SK-N-SH (cell line): ENCODE results near the gene CEP120. TPM values are rescaled to one million over a fixed set of nuclear protein-coding genes. Genes with fewer than 3 reads are reported as not detected.

Source experiments
- CTCF ChIA-PET: fragments of 300-600, 350-600 bp; formaldehyde crosslinking; extraction: SDS; loops from one replicate; lab custom pipeline; 2021; lab: Yijun Ruan, JAX
- POLR2A ChIA-PET: fragments of 350-600 bp; sonication (Branson Sonifier 250); formaldehyde crosslinking; extraction: SDS; loops from one replicate; lab custom pipeline; 2020; ENCODE audit warnings: antibody characterized with exemption, inconsistent platforms; lab: Yijun Ruan, JAX
- DNase-seq: peaks from one replicate; pipeline ENCODE4 v3.0.0; 2012
- H2AFZ ChIP-seq: fragments of 200-600 bp; sonication (generic); 2 replicates; pipeline ENCODE4 v1.8.1; 2016; ENCODE audit warnings: antibody characterized with exemption, mild to moderate bottlenecking, low read depth
- H3F3A ChIP-seq: fragments of 200-600 bp; sonication (generic); replicated peaks from 2 replicates; pipeline ENCODE3; 2016; ENCODE audit warnings: antibody characterized with exemption, mild to moderate bottlenecking; ENCODE audit not compliant: insufficient read depth
- H3K27ac ChIP-seq, 2 experiments: fragments of 200-500 bp in 1 of 2; fragments of 200-600 bp in 1 of 2; sonication (Bioruptor generic) in 1 of 2; sonication (generic), shearing (Covaris generic) in 1 of 2; 2 replicates each; pipeline versions ENCODE4 v1.5.1 to v1.6.1; 2014 to 2016; ENCODE audit warnings: low read depth in 2 of 2, inconsistent platforms in 1 of 2, low read length in 1 of 2, mild to moderate bottlenecking in 1 of 2, mixed read lengths in 1 of 2
- H3K27me3 ChIP-seq: fragments of 200-600 bp; sonication (generic), shearing (Covaris generic); 2 replicates; pipeline ENCODE4 v1.6.1; 2016; ENCODE audit warnings: mixed run types; ENCODE audit not compliant: insufficient read depth
- H3K36me3 ChIP-seq, 2 experiments: fragments of 200-500 bp in 1 of 2; fragments of 200-600 bp in 1 of 2; sonication (Bioruptor generic) in 1 of 2; sonication (generic) in 1 of 2; replicated peaks in 1 of 2; 2 replicates each; pipeline versions ENCODE3 to v1.5.1; 2014 to 2016; ENCODE audit warnings: low read length in 1 of 2, mild to moderate bottlenecking in 1 of 2; ENCODE audit not compliant: insufficient read depth in 2 of 2, control insufficient read depth in 1 of 2
- H3K4me1 ChIP-seq, 2 experiments: fragments of 200-500 bp in 1 of 2; fragments of 200-600 bp in 1 of 2; sonication (Bioruptor generic) in 1 of 2; sonication (generic), shearing (Covaris generic) in 1 of 2; 2 replicates each; pipeline versions ENCODE4 v1.5.1 to v1.6.1; 2014 to 2016; ENCODE audit warnings: low read depth in 1 of 2, low read length in 1 of 2, mixed run types in 1 of 2; ENCODE audit not compliant: insufficient read depth in 2 of 2, control insufficient read depth in 1 of 2
- H3K4me2 ChIP-seq: fragments of 200-600 bp; sonication (generic), shearing (Covaris generic); 2 replicates; pipeline ENCODE4 v1.6.1; 2017; ENCODE audit warnings: mixed run types
- H3K4me3 ChIP-seq, 2 experiments: fragments of 200-500 bp in 1 of 2; fragments of 200-600 bp in 1 of 2; sonication (Bioruptor generic) in 1 of 2; sonication (generic), shearing (Covaris generic) in 1 of 2; 2 replicates each; pipeline versions ENCODE4 v1.5.1 to v1.8.1; 2014 to 2016; ENCODE audit warnings: low read depth in 2 of 2, inconsistent platforms in 1 of 2, low read length in 1 of 2, mild to moderate bottlenecking in 1 of 2, mixed read lengths in 1 of 2, moderate library complexity in 1 of 2
- H3K79me2 ChIP-seq: fragments of 200-600 bp; sonication (generic); 2 replicates; pipeline ENCODE4 v1.8.1; 2017; ENCODE audit warnings: mild to moderate bottlenecking; ENCODE audit not compliant: insufficient read depth
- H3K9ac ChIP-seq: fragments of 200-600 bp; sonication (generic); 2 replicates; pipeline ENCODE4 v1.6.1; 2017; ENCODE audit warnings: mixed run types
- H3K9me2 ChIP-seq: fragments of 200-600 bp; sonication (generic); 2 replicates; pipeline ENCODE4 v1.6.1; 2017; ENCODE audit warnings: mixed run types
- H3K9me3 ChIP-seq: fragments of 200-600 bp; sonication (generic); 2 replicates; pipeline ENCODE4 v1.6.1; 2017; ENCODE audit warnings: mixed run types, mild to moderate bottlenecking, moderate library complexity
- H4K20me1 ChIP-seq: fragments of 200-600 bp; sonication (generic); 2 replicates; pipeline ENCODE4 v1.6.1; 2017; ENCODE audit warnings: mild to moderate bottlenecking, mixed run types; ENCODE audit not compliant: insufficient read depth
- EP300 ChIP-seq, 2 experiments: IDR thresholded peaks; 2 replicates each; pipeline versions ENCODE4 v1.4.0 to v1.6.1; 2012; ENCODE audit warnings: borderline replicate concordance in 1 of 2, low read depth in 1 of 2, low read length in 1 of 2
- NRF1 ChIP-seq: IDR thresholded peaks from 2 replicates; pipeline ENCODE4 v1.6.1; 2012; ENCODE audit warnings: low read depth, mild to moderate bottlenecking, low read length
- RAD21 ChIP-seq: IDR thresholded peaks from 2 replicates; pipeline ENCODE4 v1.6.1; 2012; ENCODE audit warnings: mild to moderate bottlenecking, low read length
- SMC3 ChIP-seq: IDR thresholded peaks from 2 replicates; pipeline ENCODE4 v1.6.1; 2012; ENCODE audit warnings: low read depth, low read length, improper control_type of control experiment
- TAF1 ChIP-seq: IDR thresholded peaks from 2 replicates; pipeline ENCODE4 v1.6.1; 2012; ENCODE audit warnings: low read depth, mild to moderate bottlenecking, low read length, moderate library complexity, borderline replicate concordance
- TCF12 ChIP-seq: IDR thresholded peaks from 2 replicates; pipeline ENCODE4 v1.4.0; 2012
- TEAD4 ChIP-seq: IDR thresholded peaks from 2 replicates; pipeline ENCODE4 v1.4.0; 2012; ENCODE audit warnings: mild to moderate bottlenecking, borderline replicate concordance; ENCODE audit not compliant: insufficient read depth
- WGBS: methylation state at CpG from one replicate; pipeline ENCODE4 v1.1.6; 2017; ENCODE audit warnings: low lambda C conversion rate; 5-methylcytosine and 5-hydroxymethylcytosine counted together
- polyA plus RNA-seq, 3 experiments: library from polyadenylated mRNA; depleted of rRNA; stranded (reverse); fragments of >200 nt; gene quantifications; 2 replicates each; pipeline ENCODE4 v1.2.3, GENCODE V29; 2012
- TF ChIP-seq, protein P1 (sequence below): fragments of 200-600 bp; sonication (generic); IDR thresholded peaks from 2 replicates; pipeline ENCODE4 v1.6.1; 2017; ENCODE audit warnings: antibody characterized with exemption, mild to moderate bottlenecking, moderate library complexity
- TF ChIP-seq, protein P2 (sequence below): fragments of 150-350 bp; IDR thresholded peaks from 2 replicates; pipeline ENCODE4 v1.6.1; 2017; ENCODE audit warnings: antibody characterized with exemption, low read length, low read depth, borderline replicate concordance

The CEP120 gene
- polyA plus RNA-seq, 1 of the 3 experiments (the other 2 are of a cell fraction), result 5.0 TPM

DNA sequence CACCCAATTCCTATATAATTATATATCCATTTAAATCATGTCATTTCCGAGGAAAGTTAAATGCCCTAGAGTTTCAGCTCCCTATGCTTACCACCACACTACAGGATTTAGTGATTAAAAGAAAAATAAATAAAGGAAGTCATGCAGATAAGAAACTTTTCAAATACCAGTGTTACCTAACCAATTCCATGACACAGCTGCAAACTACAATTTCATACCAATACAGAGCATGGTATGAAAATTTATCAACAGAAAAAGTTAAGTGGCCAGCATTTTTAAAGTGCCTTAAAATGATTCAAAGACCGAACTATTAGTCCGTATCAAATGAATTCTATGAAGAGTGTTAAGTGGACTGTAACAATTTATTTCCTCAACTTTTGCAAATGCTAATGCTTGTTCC lies 35.9 kb downstream of the CEP120 start:
- Histone ChIP-seq H3K9ac (no peak overlapping the region), H3F3A (no peaks in the 10 kb centered on the region), H3K4me1 (no peaks in the 10 kb centered on the region), H3K79me2 (no peaks in the 10 kb centered on the region), H2AFZ (no peak overlapping the region), H3K4me2 (no peak overlapping the region), H4K20me1 (no peaks in the 10 kb centered on the region), H3K27ac (no peak overlapping the region), H3K27me3 (no peaks in the 10 kb centered on the region), H3K9me2 (no peaks in the 10 kb centered on the region), H3K36me3 (peaks cover 75 to 80% of the 10 kb centered on the region in 2 experiments), H3K9me3 (no peaks in the 10 kb centered on the region)
- ChIA-PET CTCF (interaction anchor here (1.5 kb wide), 1 partner anchor 871 kb away, joined by 4 read pairs; no protein-coding TSS in a partner anchor), POLR2A (no interaction called here)
- DNase-seq, result no peak
- no peak for TF ChIP-seq TEAD4
- TF ChIP-seq, all 33 proteins: peak for 0
- 97% methylated on average over 3 of the region's 3 CpGs for WGBS
- H3K4me3 ChIP-seq, result no peak overlapping the region

DNA sequence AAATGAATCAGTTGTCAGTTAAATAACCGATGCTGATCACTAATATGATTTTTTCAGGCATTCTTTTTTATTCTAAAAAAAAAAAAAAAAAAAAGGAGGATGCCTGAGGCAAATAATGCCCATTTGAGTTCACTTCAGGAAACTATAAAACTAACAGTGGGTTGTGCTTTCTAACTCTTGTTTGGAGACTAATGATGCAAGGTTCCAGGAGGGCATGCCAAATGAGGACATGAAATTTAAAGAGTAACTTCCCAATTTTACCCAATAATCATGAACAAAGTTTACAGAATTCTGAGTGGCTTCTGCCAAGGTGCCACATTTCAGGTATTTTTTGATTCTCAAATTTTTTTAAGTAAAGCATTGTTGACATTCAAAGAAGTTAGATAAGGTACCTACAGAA lies 41.0 kb downstream of the CEP120 start:
- 39% methylated on average over 1 of the region's 1 CpG for WGBS
- ChIA-PET POLR2A (no interaction called here), CTCF (interaction anchor here (1.1 kb wide), 1 partner anchor 14 kb away, joined by 3 read pairs; no protein-coding TSS in a partner anchor)

DNA sequence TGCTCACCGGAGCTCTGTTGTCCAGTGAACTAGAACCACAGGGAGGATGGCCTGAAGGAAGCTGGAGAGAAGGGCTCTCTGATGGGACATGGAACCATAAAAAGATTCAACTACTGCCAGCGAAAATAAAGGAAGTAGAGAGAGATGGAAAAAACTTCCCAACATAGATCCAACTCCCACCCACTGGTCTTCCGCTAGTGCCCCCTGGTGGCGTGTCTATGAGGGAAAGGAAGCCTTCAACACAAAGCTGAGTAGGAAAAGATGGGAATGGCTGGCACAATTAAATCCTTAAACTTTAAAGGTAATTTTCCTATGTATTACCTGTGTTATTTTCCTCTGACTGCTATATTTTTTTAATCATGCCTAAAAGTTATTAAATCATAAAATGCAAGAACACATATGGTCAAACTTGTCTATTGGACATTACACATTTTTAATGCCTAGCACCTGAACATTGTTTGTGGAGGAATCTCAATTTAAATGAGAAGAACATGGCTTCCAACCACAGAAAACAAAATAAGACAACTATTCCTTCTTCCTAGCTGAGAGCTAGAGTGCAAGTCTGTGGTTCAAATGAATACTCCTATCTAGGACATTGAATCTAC lies 51.5 kb downstream of the CEP120 start:
- POLR2A ChIA-PET, result no interaction called here
- H3K4me3 ChIP-seq, result no peak overlapping the region
- peaks cover 5% of the 10 kb centered on the region for H3F3A ChIP-seq
- H3K79me2 ChIP-seq, result no peaks in the 10 kb centered on the region
- no peak overlapping the region for H3K4me2 ChIP-seq
- CTCF ChIA-PET, result interaction anchor here (0.6 to 2.4 kb wide), 17 partner anchors 9 to 871 kb away, joined by 3 to 11 read pairs (median 4); no protein-coding TSS in a partner anchor
- no peak overlapping the region for H3K27ac ChIP-seq
- no peaks in the 10 kb centered on the region for H3K9me2 ChIP-seq
- H3K4me1 ChIP-seq, result no peaks in the 10 kb centered on the region
- peaks cover 35 to 52% of the 10 kb centered on the region in 2 experiments for H3K36me3 ChIP-seq
- H3K9me3 ChIP-seq, result no peaks in the 10 kb centered on the region
- WGBS, result 88% methylated on average over 4 of the region's 4 CpGs
- no peak overlapping the region for H2AFZ ChIP-seq
- TF ChIP-seq, protein P1, sequence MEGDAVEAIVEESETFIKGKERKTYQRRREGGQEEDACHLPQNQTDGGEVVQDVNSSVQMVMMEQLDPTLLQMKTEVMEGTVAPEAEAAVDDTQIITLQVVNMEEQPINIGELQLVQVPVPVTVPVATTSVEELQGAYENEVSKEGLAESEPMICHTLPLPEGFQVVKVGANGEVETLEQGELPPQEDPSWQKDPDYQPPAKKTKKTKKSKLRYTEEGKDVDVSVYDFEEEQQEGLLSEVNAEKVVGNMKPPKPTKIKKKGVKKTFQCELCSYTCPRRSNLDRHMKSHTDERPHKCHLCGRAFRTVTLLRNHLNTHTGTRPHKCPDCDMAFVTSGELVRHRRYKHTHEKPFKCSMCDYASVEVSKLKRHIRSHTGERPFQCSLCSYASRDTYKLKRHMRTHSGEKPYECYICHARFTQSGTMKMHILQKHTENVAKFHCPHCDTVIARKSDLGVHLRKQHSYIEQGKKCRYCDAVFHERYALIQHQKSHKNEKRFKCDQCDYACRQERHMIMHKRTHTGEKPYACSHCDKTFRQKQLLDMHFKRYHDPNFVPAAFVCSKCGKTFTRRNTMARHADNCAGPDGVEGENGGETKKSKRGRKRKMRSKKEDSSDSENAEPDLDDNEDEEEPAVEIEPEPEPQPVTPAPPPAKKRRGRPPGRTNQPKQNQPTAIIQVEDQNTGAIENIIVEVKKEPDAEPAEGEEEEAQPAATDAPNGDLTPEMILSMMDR, result peak; percentile 60
- TF ChIP-seq TAF1, result no peak
- peak; percentile 41 for TF ChIP-seq SMC3
- no peak for TF ChIP-seq NRF1
- TF ChIP-seq RAD21, result peak; percentile 37
- TF ChIP-seq, all 33 proteins: peak for 3
- Histone ChIP-seq H3K27me3 (no peaks in the 10 kb centered on the region), H4K20me1 (no peaks in the 10 kb centered on the region), H3K9ac (no peak overlapping the region)
- DNase-seq, result peak; percentile 11

More for the DNA sequence above, 41.0 kb downstream of the CEP120 start:
- TF ChIP-seq TCF12 (no peak), EP300 (IDR thresholded peaks at IDR 0.05; ENCODE audit: borderline replicate concordance in 1 of 2, low read depth in 1 of 2, low read length in 1 of 2) (no peak)
- TF ChIP-seq, protein P2, sequence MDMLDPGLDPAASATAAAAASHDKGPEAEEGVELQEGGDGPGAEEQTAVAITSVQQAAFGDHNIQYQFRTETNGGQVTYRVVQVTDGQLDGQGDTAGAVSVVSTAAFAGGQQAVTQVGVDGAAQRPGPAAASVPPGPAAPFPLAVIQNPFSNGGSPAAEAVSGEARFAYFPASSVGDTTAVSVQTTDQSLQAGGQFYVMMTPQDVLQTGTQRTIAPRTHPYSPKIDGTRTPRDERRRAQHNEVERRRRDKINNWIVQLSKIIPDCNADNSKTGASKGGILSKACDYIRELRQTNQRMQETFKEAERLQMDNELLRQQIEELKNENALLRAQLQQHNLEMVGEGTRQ, result no peak
- Histone ChIP-seq H3K4me1 (no peaks in the 10 kb centered on the region), H3K36me3 (peaks cover 74 to 85% of the 10 kb centered on the region in 2 experiments), H3K27me3 (no peaks in the 10 kb centered on the region), H3K9ac (no peak overlapping the region), H2AFZ (no peak overlapping the region), H3K4me3 (no peak overlapping the region), H4K20me1 (no peaks in the 10 kb centered on the region), H3K9me2 (no peaks in the 10 kb centered on the region), H3K79me2 (no peaks in the 10 kb centered on the region), H3F3A (no peaks in the 10 kb centered on the region), H3K27ac (no peak overlapping the region), H3K9me3 (no peaks in the 10 kb centered on the region), H3K4me2 (no peak overlapping the region)
- DNase-seq, result no peak
